ENCODE data around the gene BZW2. TPM values are rescaled to one million over a fixed set of nuclear protein-coding genes. Genes with fewer than 3 reads are reported as not detected.

BZW2 gene
- total and polyA plus RNA-seq, 2 of the 13 experiments (the other 11 are each of a cell fraction or from before 2014, with no cell fraction given), result 21.8 to 95.2 TPM

DNA sequence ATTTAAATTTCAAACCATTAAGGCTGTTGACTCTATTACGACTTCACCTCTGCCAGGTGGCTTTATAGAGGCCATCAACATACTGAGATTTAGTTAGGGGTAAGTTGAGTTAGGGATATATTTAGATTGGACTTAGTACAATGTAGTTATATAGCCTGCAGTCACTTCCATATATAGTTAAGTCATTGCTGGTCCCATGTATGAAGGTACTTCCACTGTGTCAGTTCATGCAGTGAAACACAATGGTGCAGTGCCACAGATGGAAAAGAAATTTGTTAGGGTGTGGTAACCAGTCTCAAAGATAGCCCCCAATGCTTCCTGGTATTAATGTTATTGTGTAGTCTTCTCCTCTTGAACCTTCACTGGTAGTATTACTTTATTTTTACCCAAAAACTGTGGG is 95.0 kb downstream of the BZW2 start:
- intact Hi-C loops (cut with micrococcal nuclease; ENCODE audit: unreplicated experiment), result no loop called here

DNA sequence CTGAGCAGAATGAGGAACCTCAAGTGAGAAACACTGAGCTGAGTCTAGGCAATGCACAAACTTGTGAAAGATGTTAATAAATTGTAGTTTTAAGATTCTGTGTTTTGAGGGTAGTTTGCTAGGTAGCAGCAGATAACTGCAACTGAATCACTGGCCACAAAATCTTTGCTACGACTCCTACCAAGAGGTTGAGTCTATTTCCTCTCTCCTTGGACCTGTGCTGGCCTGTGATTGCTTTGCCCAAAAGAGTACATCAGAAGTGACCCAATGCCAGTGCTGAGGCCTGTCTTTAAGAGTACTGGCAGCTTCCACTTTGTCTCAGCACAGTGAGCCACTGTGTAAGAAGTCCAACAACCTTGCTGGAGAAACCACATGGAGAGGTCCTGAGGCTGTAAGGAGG is 95.7 kb downstream of the BZW2 start:
- H3K4me1 ChIP-seq (ENCODE audit: insufficient read depth, low read length), result 0 out of 2 replicates have a peak, but pooled peaks cover 6% of the 10 kb centered on the region
- DNase-seq (ENCODE audit: low spot score), result no peak
- 50% methylated on average over 1 of the region's 1 CpG for WGBS (ENCODE audit: low lambda C conversion rate)
- no peak overlapping the region for H3K4me3 ChIP-seq (replicated peaks in 1 of 3; ENCODE audit: insufficient read depth in 1 of 3, low read depth in 2 of 3, low read length in 3 of 3)
- ATAC-seq, result no peak
- ChIA-PET CTCF (ENCODE audit: low intra/inter-chr PET ratio, low total read pairs) (no interaction called here), POLR2A (no interaction called here)
- no peak for FAIRE-seq
- no peak overlapping the region for H2AFZ ChIP-seq (ENCODE audit: low read length)
- in situ Hi-C loops (cut with HindIII; ENCODE audit: extremely low pct_ligation_motif_present, low pct_unique_long_range_greater_than_20kb) (no loop called here), intact Hi-C loops (cut with micrococcal nuclease; ENCODE audit: unreplicated experiment) (no loop called here)
- H3K4me2 ChIP-seq (ENCODE audit: low read depth, low read length), result no peak overlapping the region
- H3K27ac ChIP-seq (ENCODE audit: extremely low read length, insufficient read depth, low read length), result no peak overlapping the region
- no peak for TF ChIP-seq CREM (IDR thresholded peaks at IDR 0.05)
- TF ChIP-seq CREM (CRISPR knock-in tag; IDR thresholded peaks at IDR 0.05), result no peak
- TF ChIP-seq HMG20A (CRISPR knock-in tag; IDR thresholded peaks at IDR 0.05; ENCODE audit: borderline replicate concordance), result no peak
- TF ChIP-seq, protein P1, sequence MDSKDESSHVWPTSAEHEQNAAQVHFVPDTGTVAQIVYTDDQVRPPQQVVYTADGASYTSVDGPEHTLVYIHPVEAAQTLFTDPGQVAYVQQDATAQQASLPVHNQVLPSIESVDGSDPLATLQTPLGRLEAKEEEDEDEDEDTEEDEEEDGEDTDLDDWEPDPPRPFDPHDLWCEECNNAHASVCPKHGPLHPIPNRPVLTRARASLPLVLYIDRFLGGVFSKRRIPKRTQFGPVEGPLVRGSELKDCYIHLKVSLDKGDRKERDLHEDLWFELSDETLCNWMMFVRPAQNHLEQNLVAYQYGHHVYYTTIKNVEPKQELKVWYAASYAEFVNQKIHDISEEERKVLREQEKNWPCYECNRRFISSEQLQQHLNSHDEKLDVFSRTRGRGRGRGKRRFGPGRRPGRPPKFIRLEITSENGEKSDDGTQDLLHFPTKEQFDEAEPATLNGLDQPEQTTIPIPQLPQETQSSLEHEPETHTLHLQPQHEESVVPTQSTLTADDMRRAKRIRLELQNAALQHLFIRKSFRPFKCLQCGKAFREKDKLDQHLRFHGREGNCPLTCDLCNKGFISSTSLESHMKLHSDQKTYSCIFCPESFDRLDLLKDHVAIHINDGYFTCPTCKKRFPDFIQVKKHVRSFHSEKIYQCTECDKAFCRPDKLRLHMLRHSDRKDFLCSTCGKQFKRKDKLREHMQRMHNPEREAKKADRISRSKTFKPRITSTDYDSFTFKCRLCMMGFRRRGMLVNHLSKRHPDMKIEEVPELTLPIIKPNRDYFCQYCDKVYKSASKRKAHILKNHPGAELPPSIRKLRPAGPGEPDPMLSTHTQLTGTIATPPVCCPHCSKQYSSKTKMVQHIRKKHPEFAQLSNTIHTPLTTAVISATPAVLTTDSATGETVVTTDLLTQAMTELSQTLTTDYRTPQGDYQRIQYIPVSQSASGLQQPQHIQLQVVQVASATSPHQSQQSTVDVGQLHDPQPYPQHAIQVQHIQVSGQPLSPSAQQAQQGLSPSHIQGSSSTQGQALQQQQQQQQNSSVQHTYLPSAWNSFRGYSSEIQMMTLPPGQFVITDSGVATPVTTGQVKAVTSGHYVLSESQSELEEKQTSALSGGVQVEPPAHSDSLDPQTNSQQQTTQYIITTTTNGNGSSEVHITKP (CRISPR knock-in tag; IDR thresholded peaks at IDR 0.05; ENCODE audit: low read depth), result no peak
- no peak for TF ChIP-seq ZNF510 (CRISPR knock-in tag; IDR thresholded peaks at IDR 0.05; ENCODE audit: low read depth)
- TF ChIP-seq PHF21A (CRISPR knock-in tag; IDR thresholded peaks at IDR 0.05), result no peak
- TF ChIP-seq ZSCAN30 (CRISPR knock-in tag; IDR thresholded peaks at IDR 0.05), result no peak
- no peak for TF ChIP-seq RXRA (CRISPR knock-in tag; IDR thresholded peaks at IDR 0.05)
- TF ChIP-seq, protein P2, sequence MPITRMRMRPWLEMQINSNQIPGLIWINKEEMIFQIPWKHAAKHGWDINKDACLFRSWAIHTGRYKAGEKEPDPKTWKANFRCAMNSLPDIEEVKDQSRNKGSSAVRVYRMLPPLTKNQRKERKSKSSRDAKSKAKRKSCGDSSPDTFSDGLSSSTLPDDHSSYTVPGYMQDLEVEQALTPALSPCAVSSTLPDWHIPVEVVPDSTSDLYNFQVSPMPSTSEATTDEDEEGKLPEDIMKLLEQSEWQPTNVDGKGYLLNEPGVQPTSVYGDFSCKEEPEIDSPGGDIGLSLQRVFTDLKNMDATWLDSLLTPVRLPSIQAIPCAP (CRISPR knock-in tag; IDR thresholded peaks at IDR 0.05; ENCODE audit: low read depth), result no peak
- no peak for TF ChIP-seq ZNF644 (CRISPR knock-in tag; IDR thresholded peaks at IDR 0.05; ENCODE audit: low read depth)
- H3K9me3 ChIP-seq (ENCODE audit: low read length), result no peaks in the 10 kb centered on the region
- BruUV-seq (replicated peaks), result no TSS peak
- no peaks in the 10 kb centered on the region for H3K27me3 ChIP-seq (ENCODE audit: control insufficient read depth in 1 of 2, insufficient read depth in 2 of 2, low read length in 2 of 2)
- H3K79me2 ChIP-seq (ENCODE audit: insufficient read depth, low read length), result no peaks in the 10 kb centered on the region
- no peaks in the 10 kb centered on the region for H3K36me3 ChIP-seq (replicated peaks in 1 of 2; ENCODE audit: control insufficient read depth in 1 of 2, insufficient read depth in 2 of 2, low read length in 2 of 2)
- no peaks in the 10 kb centered on the region for H4K20me1 ChIP-seq (ENCODE audit: insufficient read depth, low read length)
- H3K9ac ChIP-seq (ENCODE audit: insufficient read depth, low read depth, low read length), result no peak overlapping the region

More for the DNA sequence above, 95.0 kb downstream of the BZW2 start:
- ChIA-PET CTCF (ENCODE audit: low intra/inter-chr PET ratio, low total read pairs) (no interaction called here), POLR2A (no interaction called here)
- BruUV-seq (replicated peaks), result no TSS peak
- FAIRE-seq (no peak), ATAC-seq (no peak), DNase-seq (ENCODE audit: low spot score) (no peak)
- Histone ChIP-seq H3K27ac (ENCODE audit: extremely low read length, insufficient read depth, low read length) (no peak overlapping the region), H3K9me3 (ENCODE audit: low read length) (no peaks in the 10 kb centered on the region), H3K27me3 (ENCODE audit: control insufficient read depth in 1 of 2, insufficient read depth in 2 of 2, low read length in 2 of 2) (no peaks in the 10 kb centered on the region), H4K20me1 (ENCODE audit: insufficient read depth, low read length) (no peaks in the 10 kb centered on the region), H3K9ac (ENCODE audit: insufficient read depth, low read depth, low read length) (no peak overlapping the region), H2AFZ (ENCODE audit: low read length) (no peak overlapping the region), H3K4me1 (ENCODE audit: insufficient read depth, low read length) (0 out of 2 replicates have a peak, but pooled peaks cover 6% of the 10 kb centered on the region), H3K79me2 (ENCODE audit: insufficient read depth, low read length) (no peaks in the 10 kb centered on the region), H3K4me2 (ENCODE audit: low read depth, low read length) (no peak overlapping the region), H3K4me3 (replicated peaks in 1 of 3; ENCODE audit: insufficient read depth in 1 of 3, low read depth in 2 of 3, low read length in 3 of 3) (no peak overlapping the region), H3K36me3 (replicated peaks in 1 of 2; ENCODE audit: control insufficient read depth in 1 of 2, insufficient read depth in 2 of 2, low read length in 2 of 2) (no peaks in the 10 kb centered on the region)
- in situ Hi-C loops (cut with HindIII; ENCODE audit: extremely low pct_ligation_motif_present, low pct_unique_long_range_greater_than_20kb), result no loop called here
- TF ChIP-seq, protein P3, sequence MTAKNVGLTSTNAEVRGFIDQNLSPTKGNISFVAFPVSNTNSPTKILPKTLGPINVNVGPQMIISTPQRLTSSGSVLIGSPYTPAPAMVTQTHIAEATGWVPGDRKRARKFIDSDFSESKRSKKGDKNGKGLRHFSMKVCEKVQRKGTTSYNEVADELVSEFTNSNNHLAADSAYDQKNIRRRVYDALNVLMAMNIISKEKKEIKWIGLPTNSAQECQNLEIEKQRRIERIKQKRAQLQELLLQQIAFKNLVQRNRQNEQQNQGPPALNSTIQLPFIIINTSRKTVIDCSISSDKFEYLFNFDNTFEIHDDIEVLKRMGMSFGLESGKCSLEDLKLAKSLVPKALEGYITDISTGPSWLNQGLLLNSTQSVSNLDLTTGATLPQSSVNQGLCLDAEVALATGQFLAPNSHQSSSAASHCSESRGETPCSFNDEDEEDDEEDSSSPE (CRISPR knock-in tag; IDR thresholded peaks at IDR 0.05), result no peak
- no peak for TF ChIP-seq ZNF879 (CRISPR knock-in tag; IDR thresholded peaks at IDR 0.05)
- WGBS (ENCODE audit: low lambda C conversion rate), result 13% methylated on average over 1 of the region's 1 CpG
